SJCRH30 (cell line): ENCODE data around the gene TPRG1L. TPM values are rescaled to one million over a fixed set of nuclear protein-coding genes. Genes with fewer than 3 reads are reported as not detected.

Experiments used
- DNase-seq, 2 experiments: peaks; one replicate each; pipeline ENCODE4 v3.0.0-alpha.2; 2015 to 2020
- H3K27ac ChIP-seq: fragments of 250-450 bp; sonication (Bioruptor Pico); 2 replicates; pipeline ENCODE4 v1.5.1; 2020; ENCODE audit warnings: mild to moderate bottlenecking, moderate library complexity
- H3K27me3 ChIP-seq: fragments of 250-450 bp; sonication (Bioruptor Pico); 2 replicates; pipeline ENCODE4 v1.5.1; 2020; ENCODE audit warnings: mild to moderate bottlenecking, moderate library complexity
- H3K36me3 ChIP-seq: fragments of 250-450 bp; sonication (Bioruptor Pico); 2 replicates; pipeline ENCODE4 v1.5.1; 2020; ENCODE audit warnings: mild to moderate bottlenecking, moderate library complexity
- H3K4me1 ChIP-seq: fragments of 250-450 bp; sonication (Bioruptor Pico); 2 replicates; pipeline ENCODE4 v1.5.1; 2020; ENCODE audit warnings: mild to moderate bottlenecking, moderate library complexity
- H3K4me3 ChIP-seq: fragments of 250-450 bp; sonication (Bioruptor Pico); 2 replicates; pipeline ENCODE4 v1.5.1; 2020; ENCODE audit warnings: mild to moderate bottlenecking, moderate library complexity
- H3K9me3 ChIP-seq: fragments of 250-450 bp; sonication (Bioruptor Pico); replicated peaks from 2 replicates; pipeline ENCODE4 v1.5.1; 2020; ENCODE audit warnings: mild to moderate bottlenecking, moderate library complexity
- total RNA-seq: library from RNA; depleted of rRNA; stranded (reverse); fragments of >200 nt; shearing (Covaris generic); gene quantifications from 2 replicates; pipeline ENCODE4 v1.2.3, GENCODE V29; 2014

TPRG1L gene
- total RNA-seq, 1 experiment from 2014 or later = 21.1 TPM

DNA sequence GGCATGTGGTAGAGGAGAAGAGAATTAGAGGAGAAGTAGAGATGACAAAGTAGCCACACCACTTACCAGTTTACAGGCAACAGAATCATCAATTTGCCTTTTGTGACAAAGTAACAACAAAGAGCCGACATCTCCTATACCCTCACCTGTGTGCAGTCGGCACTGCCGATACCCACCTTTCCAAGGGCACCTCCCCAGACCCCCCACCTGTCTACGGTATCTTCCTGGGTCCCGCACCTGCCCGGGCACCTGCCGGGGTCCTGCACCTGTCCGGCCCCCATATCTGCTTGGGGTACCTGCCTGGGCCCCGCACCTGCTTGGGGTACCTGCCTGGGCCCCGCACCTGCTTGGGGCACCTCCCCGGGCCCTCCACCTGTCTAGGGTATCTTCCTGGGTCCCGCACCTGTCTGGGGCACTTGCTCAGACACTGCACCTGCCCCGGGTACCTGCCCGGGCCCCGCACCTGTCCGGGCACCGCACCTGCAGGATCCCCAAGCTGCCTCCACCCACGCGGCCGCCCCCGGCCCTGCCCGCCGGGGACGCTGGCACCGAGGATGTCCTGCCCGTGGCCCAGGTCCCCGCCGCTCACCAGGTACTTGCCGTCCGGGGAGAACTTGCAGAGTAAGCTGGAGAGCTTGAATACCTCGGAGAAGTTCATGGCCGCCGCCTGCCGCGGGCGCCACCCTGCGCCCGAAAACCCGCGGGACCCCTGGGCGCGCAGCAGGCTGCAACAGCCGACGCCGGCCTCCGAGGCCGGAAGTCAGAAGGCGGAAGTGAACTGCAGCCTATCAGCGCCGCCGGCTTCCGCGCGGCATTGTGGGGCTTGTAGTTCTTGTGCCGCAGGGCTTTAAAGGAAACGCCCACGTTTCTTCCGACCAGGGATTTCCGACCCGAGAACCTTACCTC is 24.8 kb downstream of the TPRG1L start, which contains the start of gene WRAP73:
Gene WRAP73, minus strand, starts transcription at position 762 of the 906 bp plus-strand sequence. Its CDS starts 104 bp downstream, at position 658.
- no peaks in the 10 kb centered on the region for H3K27me3 ChIP-seq
- peak; percentile 93 to 97 for DNase-seq

DNA sequence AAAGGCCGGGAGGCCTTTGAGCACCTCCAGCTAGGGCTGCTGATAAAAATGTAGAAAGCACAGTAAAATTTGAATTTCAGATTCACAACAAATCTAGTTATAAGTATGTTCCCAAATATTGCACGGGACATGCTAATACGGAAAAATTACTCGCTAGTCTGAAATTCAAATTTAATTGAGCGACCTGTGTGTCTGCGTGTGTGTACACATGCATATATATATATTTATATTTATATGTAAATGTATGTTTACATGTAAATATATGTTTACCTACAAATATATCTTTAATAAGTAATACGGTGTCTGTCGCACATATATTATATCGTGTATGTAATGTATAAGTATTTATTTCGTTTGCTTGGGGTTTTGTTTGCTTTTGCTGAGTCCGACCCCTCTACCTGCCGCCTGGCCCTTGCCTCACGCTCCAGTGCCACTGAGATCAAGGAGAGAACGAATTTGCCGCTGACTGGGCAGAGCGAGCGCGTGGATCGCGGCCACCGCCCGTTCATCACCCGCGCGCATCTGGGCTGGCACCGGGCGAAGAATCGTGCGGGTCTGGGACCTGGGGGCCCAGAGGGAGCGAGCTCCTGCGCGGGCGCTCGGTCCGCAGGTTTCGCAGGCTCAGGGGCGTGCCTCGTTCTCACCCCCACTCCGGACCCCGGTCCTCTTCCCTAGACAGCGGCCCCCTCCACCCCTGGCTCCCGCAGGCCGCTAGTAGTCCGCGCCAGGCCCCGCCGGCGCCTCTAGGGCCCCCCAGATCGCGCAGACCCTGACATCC is 25.6 kb downstream of the TPRG1L start:
- Histone ChIP-seq H3K27ac (no peak overlapping the region), H3K36me3 (peaks cover 8% of the 10 kb centered on the region), H3K27me3 (no peaks in the 10 kb centered on the region), H3K4me1 (peaks cover 9% of the 10 kb centered on the region; the same call in 1 of the 2 replicates), H3K9me3 (no peaks in the 10 kb centered on the region), H3K4me3 (peak overlapping the region; percentile 71)
- DNase-seq = no peak

More for the DNA sequence above, 24.8 kb downstream of the TPRG1L start, which contains the start of gene WRAP73:
- 0 out of 2 replicates have a peak within 1 kb of the TSS, but pooled peaks have one; percentile 9 for H3K27ac ChIP-seq
- peaks cover 13% of the 10 kb centered on the region for H3K36me3 ChIP-seq
- no peaks in the 10 kb centered on the region for H3K9me3 ChIP-seq
- peaks cover 9% of the 10 kb centered on the region; the same call in 1 of the 2 replicates for H3K4me1 ChIP-seq
- H3K4me3 ChIP-seq = peak within 1 kb of the TSS; percentile 71

DNA sequence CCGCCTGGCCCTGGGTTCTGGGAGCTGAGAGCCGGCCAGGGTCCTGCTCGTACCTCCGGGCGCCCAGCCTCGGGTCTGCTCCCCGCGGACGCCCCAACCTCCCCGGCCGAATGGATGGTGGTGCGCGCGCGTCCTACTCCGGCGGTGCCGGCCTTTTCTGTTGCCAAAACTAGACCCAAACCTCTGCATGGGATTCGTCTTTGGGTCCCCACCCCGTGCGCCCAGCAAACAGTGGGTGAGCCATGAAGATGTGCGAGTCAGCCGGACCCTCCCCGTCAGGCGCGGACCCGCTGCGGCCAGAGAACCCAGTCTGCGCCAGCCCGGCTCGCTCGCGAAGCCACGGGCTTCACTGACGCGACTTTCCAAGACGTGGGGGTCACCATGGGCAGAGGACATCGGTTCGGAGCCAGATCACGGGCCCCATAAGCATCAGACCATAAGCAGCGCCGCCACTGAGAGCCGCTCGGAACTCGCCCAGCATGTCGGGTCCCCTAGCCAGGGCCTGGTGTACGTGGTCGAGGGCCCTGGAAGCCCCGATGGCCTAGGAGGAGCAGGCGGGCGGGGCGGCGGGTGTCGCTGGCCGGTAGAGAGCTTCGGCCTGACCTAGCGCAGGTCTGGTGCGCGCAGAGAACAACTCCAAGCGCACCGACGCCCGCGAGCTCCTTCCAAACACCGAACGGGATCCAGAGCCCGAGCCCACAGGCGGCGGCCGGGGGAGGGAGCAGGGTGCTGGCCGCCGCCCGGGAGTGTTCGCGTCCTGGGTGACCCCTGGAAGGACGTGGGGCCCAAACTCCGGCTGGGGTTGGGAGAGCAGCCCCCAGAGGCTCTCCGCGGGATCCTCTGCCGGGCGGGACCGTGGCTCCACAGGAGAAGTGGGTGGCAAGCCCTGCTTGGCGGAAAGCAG is 26.5 kb downstream of the TPRG1L start:
- Histone ChIP-seq H3K4me1 (peaks cover 9% of the 10 kb centered on the region; the same call in 1 of the 2 replicates), H3K27me3 (no peaks in the 10 kb centered on the region), H3K27ac (peak overlapping the region; percentile 25; the same call in 1 of the 2 replicates), H3K4me3 (peak overlapping the region; percentile 69), H3K36me3 (peaks cover under 1% of the 10 kb centered on the region), H3K9me3 (no peaks in the 10 kb centered on the region)
- DNase-seq = no peak

DNA sequence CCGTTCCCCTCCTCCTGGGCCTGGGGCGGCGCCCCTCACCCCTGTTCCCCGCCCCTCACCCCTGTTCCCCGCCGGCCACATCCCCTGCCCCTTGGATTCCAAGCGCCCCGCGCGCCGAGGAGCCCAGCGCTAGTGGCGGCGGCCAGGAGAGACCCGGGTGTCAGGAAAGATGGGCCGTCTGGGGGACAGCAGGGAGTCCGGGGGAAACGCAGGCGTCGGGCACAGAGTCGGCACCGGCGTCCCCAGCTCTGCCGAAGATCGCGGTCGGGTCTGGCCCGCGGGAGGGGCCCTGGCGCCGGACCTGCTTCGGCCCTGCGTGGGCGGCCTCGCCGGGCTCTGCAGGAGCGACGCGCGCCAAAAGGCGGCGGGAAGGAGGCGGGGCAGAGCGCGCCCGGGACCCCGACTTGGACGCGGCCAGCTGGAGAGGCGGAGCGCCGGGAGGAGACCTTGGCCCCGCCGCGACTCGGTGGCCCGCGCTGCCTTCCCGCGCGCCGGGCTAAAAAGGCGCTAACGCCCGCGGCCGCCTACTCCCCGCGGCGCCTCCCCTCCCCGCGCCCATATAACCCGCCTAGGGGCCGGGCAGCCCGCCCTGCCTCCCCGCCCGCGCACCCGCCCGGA is 27.2 kb downstream of the TPRG1L start, which contains the start of gene TP73:
Gene TP73, plus strand, starts transcription at position 587 of the 618 bp plus-strand sequence. CDS start 29,850 bp downstream, outside the sequence.
- peak within 1 kb of the TSS; percentile 69 for H3K4me3 ChIP-seq

DNA sequence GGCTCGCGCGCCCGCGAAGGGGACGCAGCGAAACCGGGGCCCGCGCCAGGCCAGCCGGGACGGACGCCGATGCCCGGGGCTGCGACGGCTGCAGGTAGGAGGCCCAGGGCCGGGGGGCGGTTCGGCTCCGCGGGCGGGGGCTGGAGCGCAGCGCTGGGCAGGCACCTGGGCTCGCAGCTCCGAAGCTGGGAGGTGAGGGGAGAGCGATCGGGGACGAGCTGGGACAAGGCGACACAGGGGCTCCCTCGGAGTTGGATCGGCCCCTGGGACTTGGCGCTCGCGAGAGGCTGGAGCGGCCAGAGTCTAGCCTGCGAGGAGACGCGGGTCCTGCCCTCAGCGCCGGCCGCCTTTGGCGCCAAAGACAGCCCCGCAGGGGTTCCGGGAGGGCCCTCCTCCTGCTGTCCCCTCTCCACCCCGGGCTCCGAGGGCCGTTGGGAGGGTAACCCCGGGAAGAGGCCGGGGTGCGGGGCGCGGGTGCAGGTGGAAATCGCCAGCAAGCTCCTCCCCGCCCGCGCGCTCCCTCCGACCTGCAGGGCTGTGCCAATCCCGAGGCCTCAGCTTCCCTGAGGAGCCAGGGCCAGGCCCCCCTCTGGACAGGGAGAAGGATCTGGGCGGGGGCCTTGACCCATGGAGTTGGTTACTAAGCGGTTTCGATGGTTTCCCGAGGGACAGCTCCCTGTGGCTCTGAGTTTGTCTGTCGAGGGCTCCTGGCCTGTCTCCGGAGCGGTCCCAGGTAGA is 27.9 kb downstream of the TPRG1L start:
- no peaks in the 10 kb centered on the region for H3K36me3 ChIP-seq
- H3K4me3 ChIP-seq = peak overlapping the region; percentile 69
- H3K27me3 ChIP-seq = no peaks in the 10 kb centered on the region
- peaks cover 14% of the 10 kb centered on the region; the same call in 1 of the 2 replicates for H3K4me1 ChIP-seq
- no peaks in the 10 kb centered on the region for H3K9me3 ChIP-seq
- peak overlapping the region; percentile 15; the same call in 1 of the 2 replicates for H3K27ac ChIP-seq
- DNase-seq = peak; percentile 59 to 60

More for the DNA sequence above, 27.2 kb downstream of the TPRG1L start, which contains the start of gene TP73:
- no peaks in the 10 kb centered on the region for H3K9me3 ChIP-seq
- DNase-seq = peak; percentile 69 to 77
- H3K27me3 ChIP-seq = no peaks in the 10 kb centered on the region
- peak within 1 kb of the TSS; percentile 25; the same call in 1 of the 2 replicates for H3K27ac ChIP-seq
- peaks cover 14% of the 10 kb centered on the region; the same call in 1 of the 2 replicates for H3K4me1 ChIP-seq
- H3K36me3 ChIP-seq = no peaks in the 10 kb centered on the region

DNA sequence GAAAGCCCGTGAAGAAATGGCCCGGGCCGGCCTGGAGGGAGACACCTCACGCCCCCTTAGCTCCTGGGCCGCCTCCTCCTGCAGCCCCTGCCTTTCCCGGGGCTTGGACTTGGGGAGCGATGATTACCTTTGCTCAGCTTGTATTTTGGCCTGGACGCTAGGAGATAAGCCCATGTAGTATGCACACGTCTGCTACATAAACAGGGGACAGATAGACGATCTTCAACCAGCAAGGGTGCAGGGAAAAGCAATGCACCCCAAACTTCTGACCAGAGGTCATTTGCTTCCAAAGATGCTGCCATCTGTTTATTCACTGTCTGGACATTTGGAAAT is 28.4 kb downstream of the TPRG1L start:
- Histone ChIP-seq H3K27me3 (no peaks in the 10 kb centered on the region), H3K9me3 (no peaks in the 10 kb centered on the region), H3K36me3 (no peaks in the 10 kb centered on the region), H3K4me3 (peak overlapping the region; percentile 69), H3K27ac (no peak overlapping the region), H3K4me1 (peaks cover 14% of the 10 kb centered on the region; the same call in 1 of the 2 replicates)
- no peak for DNase-seq

DNA sequence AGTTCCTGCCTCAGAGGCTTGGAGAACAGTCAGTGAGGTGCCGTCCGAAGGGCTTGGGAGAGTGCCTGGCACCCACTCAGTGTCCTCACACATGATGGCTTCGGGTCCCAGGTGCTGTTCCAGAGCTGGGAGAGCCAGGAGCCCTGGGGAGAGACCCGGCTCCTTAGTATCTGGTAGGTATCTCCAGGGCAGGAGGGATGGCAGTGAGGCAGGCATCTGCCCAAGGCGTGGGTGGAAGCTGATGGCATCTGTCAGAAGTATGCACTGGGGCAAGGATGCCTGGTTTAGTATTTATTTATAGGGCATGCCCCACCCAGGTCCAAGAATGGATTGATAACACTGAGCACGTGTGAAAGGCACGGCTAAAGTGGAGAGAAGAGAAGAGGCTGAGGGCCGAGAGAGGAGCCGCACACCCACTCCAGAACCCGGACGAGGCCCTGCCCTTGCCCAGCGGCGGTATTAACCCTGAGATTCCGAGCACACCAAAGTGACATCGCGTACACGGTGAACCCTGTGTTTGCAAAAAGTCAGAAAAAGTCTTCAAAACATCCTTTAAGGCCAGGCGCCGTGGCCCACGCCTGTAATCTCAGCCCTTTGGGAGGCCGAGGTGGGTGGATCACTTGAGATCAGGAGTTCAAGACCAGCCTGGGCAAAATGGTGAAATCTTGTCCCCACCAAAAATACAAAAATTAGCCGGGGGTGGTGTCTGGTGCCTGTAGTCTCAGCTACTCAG is 29.9 kb downstream of the TPRG1L start:
- no peaks in the 10 kb centered on the region for H3K9me3 ChIP-seq
- no peak overlapping the region for H3K27ac ChIP-seq
- H3K27me3 ChIP-seq = no peaks in the 10 kb centered on the region
- H3K4me3 ChIP-seq = no peak overlapping the region
- peaks cover 9% of the 10 kb centered on the region; the same call in 1 of the 2 replicates for H3K4me1 ChIP-seq
- no peak for DNase-seq
- no peaks in the 10 kb centered on the region for H3K36me3 ChIP-seq

DNA sequence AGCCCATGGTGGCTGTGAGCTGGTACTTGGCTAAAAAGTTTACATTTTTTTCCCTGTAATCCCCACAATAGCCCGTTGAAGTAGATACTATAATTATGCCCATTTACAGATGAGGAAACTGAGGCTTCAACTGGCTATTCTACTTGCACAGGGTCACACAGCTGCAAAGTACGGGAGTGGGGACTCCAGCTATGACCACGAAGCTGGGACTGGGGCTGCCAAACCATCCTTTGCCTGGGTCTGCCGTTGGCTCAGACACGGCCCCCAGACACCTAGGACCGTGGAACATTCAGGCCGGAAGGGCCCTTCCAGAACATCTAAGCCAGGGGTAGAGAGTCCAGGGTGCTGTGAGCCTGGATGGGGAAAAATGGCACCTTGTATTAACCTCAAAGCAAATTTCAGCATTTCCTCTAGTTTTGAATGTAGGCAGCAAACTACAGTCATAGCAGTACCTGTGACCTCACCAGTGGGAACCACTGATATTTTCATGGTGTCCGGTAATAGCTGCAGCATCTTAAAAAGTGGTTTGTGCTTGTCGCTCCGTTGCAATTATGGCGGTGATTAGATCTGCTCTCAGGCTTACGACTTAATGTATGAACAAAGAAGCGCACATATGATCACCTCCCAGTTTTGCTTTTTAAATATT is 31.8 kb downstream of the TPRG1L start:
- no peak overlapping the region for H3K27ac ChIP-seq
- no peaks in the 10 kb centered on the region for H3K36me3 ChIP-seq
- no peak overlapping the region for H3K4me3 ChIP-seq
- no peaks in the 10 kb centered on the region for H3K27me3 ChIP-seq
- peaks cover 13% of the 10 kb centered on the region; the same call in 1 of the 2 replicates for H3K4me1 ChIP-seq
- H3K9me3 ChIP-seq = no peaks in the 10 kb centered on the region
- no peak for DNase-seq

DNA sequence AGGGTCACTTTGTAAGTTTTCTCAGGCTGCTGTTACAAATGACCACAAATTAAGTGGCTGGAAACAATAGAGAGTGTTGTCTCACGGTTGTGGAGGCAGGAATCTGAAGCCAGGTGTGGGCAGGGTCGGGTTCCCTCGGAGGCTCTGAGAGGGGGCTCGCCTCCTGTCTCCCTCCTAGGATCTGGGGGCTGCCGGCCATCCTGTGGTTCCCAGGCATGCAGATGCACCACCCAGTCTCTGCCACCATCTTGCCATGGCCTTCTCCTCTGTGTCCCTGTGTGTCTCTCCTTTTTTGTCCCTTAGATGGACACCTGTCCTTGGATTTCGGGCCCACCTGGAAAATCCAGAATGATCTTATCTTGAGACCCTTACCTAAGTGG is 32.3 kb downstream of the TPRG1L start:
- no peaks in the 10 kb centered on the region for H3K27me3 ChIP-seq
- no peak overlapping the region for H3K27ac ChIP-seq

DNA sequence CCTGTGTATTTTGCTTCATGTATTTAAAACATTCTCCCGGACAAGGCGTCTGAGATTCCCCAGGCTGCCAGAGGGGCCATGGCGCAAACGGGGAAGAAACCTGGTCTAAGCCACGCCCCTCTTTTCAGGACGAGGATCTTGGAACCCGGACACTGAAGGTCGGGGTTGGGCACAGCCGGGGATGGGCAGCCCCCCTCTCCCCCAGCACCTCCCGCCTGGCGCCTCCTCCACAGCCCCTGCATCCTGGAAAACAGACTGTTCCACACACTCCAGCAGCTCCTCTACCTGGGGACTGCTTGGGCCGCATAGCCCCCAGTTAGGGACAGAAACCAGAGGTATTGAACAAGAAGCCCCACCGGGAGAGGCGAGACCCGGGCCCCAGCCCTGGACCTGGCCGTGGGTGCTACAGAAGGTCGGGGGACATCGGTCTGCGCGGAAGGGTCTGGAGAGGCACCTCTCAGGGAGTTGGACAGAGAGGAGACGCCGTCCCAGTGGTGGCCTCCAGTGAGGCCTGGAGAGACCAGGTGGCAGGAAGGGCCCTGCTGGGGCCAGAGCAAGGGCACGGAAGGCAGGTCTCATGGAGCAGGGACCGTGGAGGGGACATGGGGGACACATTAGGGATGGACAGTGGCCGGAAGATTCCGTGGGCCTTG is 32.9 kb downstream of the TPRG1L start:
- peaks cover 13% of the 10 kb centered on the region; the same call in 1 of the 2 replicates for H3K4me1 ChIP-seq
- H3K27me3 ChIP-seq = no peaks in the 10 kb centered on the region
- H3K27ac ChIP-seq = no peak overlapping the region

More for the DNA sequence above, 32.3 kb downstream of the TPRG1L start:
- Histone ChIP-seq H3K4me3 (no peak overlapping the region), H3K36me3 (no peaks in the 10 kb centered on the region), H3K4me1 (peaks cover 13% of the 10 kb centered on the region; the same call in 1 of the 2 replicates), H3K9me3 (no peaks in the 10 kb centered on the region)
- DNase-seq = no peak

DNA sequence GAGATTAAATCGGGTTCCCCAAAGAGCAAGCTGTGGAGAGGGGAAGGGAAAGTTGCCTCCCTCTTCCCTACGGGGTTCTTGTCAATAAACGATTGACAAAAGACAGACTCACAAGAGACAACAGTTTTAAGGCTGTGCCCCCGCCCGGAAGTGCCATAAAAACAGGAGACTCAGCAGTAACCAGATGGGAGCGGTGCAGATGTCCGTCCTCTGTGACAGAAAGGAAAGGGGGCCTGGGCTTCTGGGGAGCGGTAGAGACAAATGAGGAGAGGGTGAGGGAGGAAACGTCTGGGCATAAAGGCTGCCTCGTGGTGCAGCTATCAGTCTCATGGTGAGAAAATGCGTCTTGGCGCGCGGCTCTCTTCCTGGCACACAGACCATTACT is 33.4 kb downstream of the TPRG1L start:
- DNase-seq = no peak
- Histone ChIP-seq H3K9me3 (no peaks in the 10 kb centered on the region), H3K36me3 (no peaks in the 10 kb centered on the region), H3K27ac (no peak overlapping the region), H3K27me3 (no peaks in the 10 kb centered on the region), H3K4me1 (peaks cover 13% of the 10 kb centered on the region; the same call in 1 of the 2 replicates), H3K4me3 (no peak overlapping the region)

More for the DNA sequence above, 32.9 kb downstream of the TPRG1L start:
- Histone ChIP-seq H3K9me3 (no peaks in the 10 kb centered on the region), H3K4me3 (no peak overlapping the region), H3K36me3 (no peaks in the 10 kb centered on the region)
- no peak for DNase-seq
